OCI-LY7 (cell line): ENCODE measurements around the gene PIGQ. TPM values are rescaled to one million over a fixed set of nuclear protein-coding genes. Genes with fewer than 3 reads are reported as not detected.

Source experiments
- BruUV-seq: library from RNA; stranded (reverse); fragments of 400-500 nt; replicated peaks from 2 replicates; lab custom pipeline; 2021; lab: Mats Ljungman, UMichigan
- CTCF ChIA-PET: fragments of 300-600 bp; sonication (Branson Sonifier 250); formaldehyde crosslinking; loops from one replicate; lab custom pipeline; 2022; ENCODE audit warnings: antibody characterized with exemption; ENCODE audit not compliant: unreplicated experiment; lab: Charles Lee
- POLR2A ChIA-PET: fragments of 300-600 bp; sonication (Branson Sonifier 250); formaldehyde crosslinking; loops from one replicate; lab custom pipeline; 2022; ENCODE audit warnings: antibody characterized with exemption; lab: Charles Lee
- DNase-seq: peaks from one replicate; pipeline ENCODE4 v3.0.0-alpha.2; 2015; ENCODE audit warnings: low spot score
- H2AFZ ChIP-seq: fragments of 200-600 bp; sonication (generic), shearing (Covaris generic); 2 replicates; pipeline ENCODE4 v1.6.1; 2014; ENCODE audit warnings: mild to moderate bottlenecking, antibody characterized with exemption, low read length, moderate library complexity
- H3K27ac ChIP-seq: fragments of 200-600 bp; sonication (generic); 2 replicates; pipeline ENCODE4 v1.5.1; 2014; ENCODE audit warnings: mixed run types, low read depth, mild to moderate bottlenecking, moderate library complexity, low read length, inconsistent platforms; ENCODE audit not compliant: poor library complexity, severe bottlenecking
- H3K36me3 ChIP-seq: fragments of 200-600 bp; sonication (generic); 2 replicates; pipeline ENCODE4 v1.6.1; 2014; ENCODE audit warnings: mild to moderate bottlenecking, antibody characterized with exemption, low read length, moderate library complexity, mixed read lengths; ENCODE audit not compliant: insufficient read depth
- H3K4me1 ChIP-seq: fragments of 200-600 bp; sonication (generic); 2 replicates; pipeline ENCODE4 v1.5.1; 2014; ENCODE audit warnings: mild to moderate bottlenecking, low read length; ENCODE audit not compliant: insufficient read depth, poor library complexity, severe bottlenecking
- H3K4me2 ChIP-seq: fragments of 200-600 bp; sonication (generic); 2 replicates; pipeline ENCODE4 v1.6.1; 2014; ENCODE audit warnings: mild to moderate bottlenecking, low read length
- H3K4me3 ChIP-seq: fragments of 200-600 bp; sonication (generic); 2 replicates; pipeline ENCODE4 v1.5.1; 2014; ENCODE audit warnings: mild to moderate bottlenecking, low read depth, low read length; ENCODE audit not compliant: poor library complexity, severe bottlenecking
- H3K79me2 ChIP-seq: fragments of 200-600 bp; sonication (generic); 2 replicates; pipeline ENCODE4 v1.6.1; 2016; ENCODE audit warnings: low read depth, mild to moderate bottlenecking, low read length, moderate library complexity, mixed read lengths; ENCODE audit not compliant: insufficient read depth
- H3K9me2 ChIP-seq: fragments of 200-600 bp; sonication (generic); 2 replicates; pipeline ENCODE4 v1.6.1; 2016; ENCODE audit warnings: mild to moderate bottlenecking, low read length, mixed read lengths; ENCODE audit not compliant: insufficient read depth
- H3K9me3 ChIP-seq: fragments of 200-600 bp; sonication (generic); 2 replicates; pipeline ENCODE4 v1.6.1; 2014; ENCODE audit warnings: mild to moderate bottlenecking, mixed run types, low read length, mixed read lengths
- H4K20me1 ChIP-seq: fragments of 200-600 bp; sonication (generic); 2 replicates; pipeline ENCODE4 v1.6.1; 2014; ENCODE audit warnings: mild to moderate bottlenecking, antibody characterized with exemption, low read length, moderate library complexity, mixed read lengths; ENCODE audit not compliant: insufficient read depth
- CTCF ChIP-seq: fragments of 200-600 bp; sonication (generic); conservative IDR thresholded peaks from 2 replicates; pipeline ENCODE4 v1.5.1; 2014; ENCODE audit warnings: mild to moderate bottlenecking, antibody characterized with exemption, low read length, moderate library complexity, mixed read lengths
- EZH2phosphoT487 ChIP-seq: fragments of 200-600 bp; sonication (generic); IDR thresholded peaks from 2 replicates; pipeline ENCODE4 v1.6.1; 2018; ENCODE audit warnings: low read depth, borderline replicate concordance, mild to moderate bottlenecking, mixed run types, antibody characterized with exemption, low read length, moderate library complexity, mixed read lengths
- intact Hi-C: fragments of 100-400 bp; cut with micrococcal nuclease; formaldehyde crosslinking; loops from one replicate; pipeline ENCODE4 v1.10.0; 2022; ENCODE audit not compliant: unreplicated experiment
- total RNA-seq, 2 experiments: library from RNA; depleted of rRNA in 1 of 2; stranded (reverse); fragments of >200 nt in 1 of 2; shearing (Covaris generic) in 1 of 2; gene quantifications; 2 replicates each; pipeline ENCODE4 v1.2.3, GENCODE V29; 2014 to 2022

Gene PIGQ
- total RNA-seq, 2 experiments from 2014 or later = 39.0 to 54.2 TPM

DNA sequence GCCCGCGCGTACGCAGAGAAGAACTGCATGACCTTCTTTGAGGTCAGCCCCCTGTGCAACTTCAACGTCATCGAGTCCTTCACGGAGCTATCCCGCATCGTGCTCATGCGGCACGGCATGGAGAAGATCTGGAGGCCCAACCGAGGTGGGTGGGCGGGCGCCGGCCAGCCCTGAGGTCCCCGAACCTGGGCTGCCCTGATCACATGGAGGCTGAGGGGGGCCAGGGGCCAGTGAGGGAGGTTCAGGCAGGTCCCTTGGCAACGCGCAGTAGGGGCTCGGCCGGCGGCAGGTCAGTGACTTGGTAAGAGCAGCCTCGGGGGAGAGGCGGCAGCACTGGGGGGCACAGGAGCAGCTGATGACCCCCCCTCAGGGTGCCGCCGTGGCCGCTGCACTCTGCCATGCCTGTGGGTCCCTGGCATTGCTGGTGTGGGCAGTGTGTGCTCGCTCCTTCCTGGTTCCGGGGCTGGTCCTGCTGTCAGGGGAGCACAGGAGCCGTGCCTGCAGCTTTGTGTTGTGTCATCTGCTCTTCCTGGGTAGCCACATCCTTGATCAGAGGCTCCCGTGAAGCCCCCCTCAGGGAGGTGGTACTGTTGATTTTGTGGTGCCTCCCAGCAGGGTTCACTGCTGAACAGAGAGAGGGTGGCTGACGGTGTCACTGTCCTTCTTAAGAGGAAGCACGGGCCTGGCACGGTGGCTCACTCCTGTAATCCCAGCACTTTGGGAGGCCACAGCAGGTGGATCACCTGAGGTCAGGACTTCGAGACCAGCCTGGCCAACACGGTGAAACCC, 56.4 kb downstream of the PIGQ start:
- Histone ChIP-seq H3K9me3 (no peaks in the 10 kb centered on the region), H3K27ac (no peak overlapping the region), H4K20me1 (no peaks in the 10 kb centered on the region), H3K79me2 (no peaks in the 10 kb centered on the region), H3K4me2 (no peak overlapping the region), H3K4me1 (no peaks in the 10 kb centered on the region), H3K4me3 (no peak overlapping the region), H2AFZ (no peak overlapping the region), H3K9me2 (no peaks in the 10 kb centered on the region), H3K36me3 (no peaks in the 10 kb centered on the region)
- TF ChIP-seq CTCF (no peak), EZH2phosphoT487 (no peak)
- intact Hi-C loops = no loop called here
- DNase-seq = no peak
- CTCF ChIA-PET = no interaction called here
- POLR2A ChIA-PET = no interaction called here
- no TSS peak for BruUV-seq

GRCh38 chr16:626787-627453, 57.2 kb downstream of the PIGQ start:
- no peaks in the 10 kb centered on the region for H3K36me3 ChIP-seq
- no peak overlapping the region for H3K4me2 ChIP-seq
- POLR2A ChIA-PET = no interaction called here
- H4K20me1 ChIP-seq = no peaks in the 10 kb centered on the region
- no peaks in the 10 kb centered on the region for H3K9me2 ChIP-seq
- no peaks in the 10 kb centered on the region for H3K4me1 ChIP-seq
- H2AFZ ChIP-seq = no peak overlapping the region
- no peak overlapping the region for H3K4me3 ChIP-seq
- CTCF ChIA-PET = no interaction called here
- no peaks in the 10 kb centered on the region for H3K79me2 ChIP-seq
- no TSS peak for BruUV-seq
- DNase-seq = no peak
- TF ChIP-seq EZH2phosphoT487 = no peak
- TF ChIP-seq CTCF = no peak
- intact Hi-C loops = no loop called here
- H3K9me3 ChIP-seq = no peaks in the 10 kb centered on the region
- no peak overlapping the region for H3K27ac ChIP-seq
